Motor neuron (in vitro differentiated cells): Measurements from ENCODE around the gene APBA2. TPM values are rescaled to one million over a fixed set of nuclear protein-coding genes. Genes with fewer than 3 reads are reported as not detected.

Experiments used
- ATAC-seq, 8 experiments: fragments of 200-7000 bp; cut with Tn5 transposase; replicated peaks in 6 of 8; 2 replicates each; pipeline ENCODE4 v1.8.0; 2021; ENCODE audit warnings: mild to moderate bottlenecking in 8 of 8, moderate library complexity in 8 of 8
- H3K27ac ChIP-seq, 2 donors: fragments of 250-450 bp; sonication (Bioruptor Pico); 2 replicates each; pipeline ENCODE4 v1.9.0; 2021; ENCODE audit warnings: antibody characterized with exemption in 2 of 2, mild to moderate bottlenecking in 2 of 2, moderate library complexity in 1 of 2
- H3K4me1 ChIP-seq, 2 donors: fragments of 250-450 bp; sonication (Bioruptor Pico); replicated peaks in 1 of 2; 2 replicates each; pipeline ENCODE4 v1.6.1; 2021; ENCODE audit warnings: antibody characterized with exemption in 2 of 2, mild to moderate bottlenecking in 2 of 2, moderate library complexity in 1 of 2
- H3K4me3 ChIP-seq, 5 donors: fragments of 250-450 bp; sonication (Bioruptor Pico); 2 replicates each; pipeline ENCODE4 v1.9.0; 2021; ENCODE audit warnings: antibody characterized with exemption in 5 of 5, mild to moderate bottlenecking in 5 of 5, moderate library complexity in 4 of 5
- WGBS, 10 experiments: fragments of 450-650 bp; shearing (Covaris generic); methylation state at CpG; one replicate each; pipeline ENCODE4 v1.0.0; 2022; 5-methylcytosine and 5-hydroxymethylcytosine counted together
- in situ Hi-C, 9 experiments: fragments of 400-800 bp; cut with MboI; loops; one replicate each; pipeline ENCODE4 v1.15.0; 2021; ENCODE audit warnings: low sequenced_read_pairs in 9 of 9, low pct_unique_long_range_greater_than_20kb in 2 of 9; ENCODE audit not compliant: unreplicated experiment in 9 of 9
- total RNA-seq, 8 experiments: library from RNA; unstranded; fragments of 300-600 nt; gene quantifications; 2 replicates each; pipeline versions ENCODE4 v1.2.3 to v1.2.4, GENCODE V29; 2022

Gene APBA2
- total RNA-seq, 8 experiments from 2014 or later = 7.8 to 66.8 (median 40.0) TPM

DNA sequence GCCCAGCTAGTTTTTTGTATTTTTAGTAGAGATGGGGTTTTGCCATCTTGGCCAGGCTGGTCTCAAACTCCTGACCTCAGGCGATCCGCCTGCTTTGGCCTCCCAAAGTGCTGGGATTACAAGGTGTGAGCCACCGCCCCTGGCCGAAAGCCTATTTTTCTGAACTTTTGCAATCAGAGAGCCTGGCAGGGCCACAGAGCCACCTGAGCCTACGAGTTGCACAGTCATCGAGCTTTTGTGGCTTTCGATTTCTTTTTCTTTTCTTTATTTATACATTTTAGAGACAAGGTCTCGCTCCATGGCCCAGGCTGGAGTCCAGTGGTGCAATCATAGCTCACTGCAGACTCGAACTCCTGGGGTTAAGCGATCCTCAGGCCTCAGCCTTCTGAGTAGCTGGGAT is 243.4 kb downstream of the APBA2 start:
- H3K27ac ChIP-seq = peak overlapping the region; percentile 47 to 81
- H3K4me1 ChIP-seq = peaks cover 28 to 40% of the 10 kb centered on the region in 2 donors
- 44 to 100% (median 90%) methylated on average over 2 to 7 of the region's 10 CpGs; no CpG with 5 or more reads in 1 of the 10 experiments for WGBS, 10 experiments
- ATAC-seq = no peak
- no peak overlapping the region for H3K4me3 ChIP-seq
- in situ Hi-C loops = loop anchor here in 5 of 9 experiments (25.0 kb wide), 3 partner anchors 108 to 433 kb away; partner anchors contain the start of gene NSMCE3 (in 3 of the 5)

DNA sequence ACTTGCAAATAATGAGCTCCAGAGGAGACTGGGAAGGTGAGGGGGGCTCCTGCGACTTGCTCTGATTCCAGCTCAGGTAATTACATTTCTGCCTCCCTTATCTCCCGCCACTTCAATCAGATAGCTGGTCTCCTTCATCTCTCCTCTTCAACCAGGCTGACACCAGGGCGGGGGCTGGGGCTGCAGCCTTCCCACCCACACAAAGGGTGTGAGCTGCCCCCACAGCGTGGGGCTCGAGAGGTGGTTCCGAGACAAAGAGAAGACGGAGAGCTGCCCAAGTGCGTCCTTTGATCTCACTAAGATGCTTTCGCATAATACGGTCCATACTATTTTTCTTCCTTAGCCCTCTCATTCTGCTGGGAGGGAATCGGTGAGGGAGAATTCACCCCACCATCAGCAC is 244.2 kb downstream of the APBA2 start:
- in situ Hi-C loops = loop anchor here in 5 of 9 experiments (25.0 kb wide), 3 partner anchors 107 to 432 kb away; partner anchors contain the start of gene NSMCE3 (in 3 of the 5)
- Histone ChIP-seq H3K27ac (peak overlapping the region; percentile 47 to 81), H3K4me3 (no peak overlapping the region), H3K4me1 (peaks cover 28 to 40% of the 10 kb centered on the region in 2 donors)
- 36 to 100% (median 60%) methylated on average over 1 to 6 of the region's 11 CpGs; no CpG with 5 or more reads in 1 of the 10 experiments for WGBS, 10 experiments
- ATAC-seq = no peak

DNA sequence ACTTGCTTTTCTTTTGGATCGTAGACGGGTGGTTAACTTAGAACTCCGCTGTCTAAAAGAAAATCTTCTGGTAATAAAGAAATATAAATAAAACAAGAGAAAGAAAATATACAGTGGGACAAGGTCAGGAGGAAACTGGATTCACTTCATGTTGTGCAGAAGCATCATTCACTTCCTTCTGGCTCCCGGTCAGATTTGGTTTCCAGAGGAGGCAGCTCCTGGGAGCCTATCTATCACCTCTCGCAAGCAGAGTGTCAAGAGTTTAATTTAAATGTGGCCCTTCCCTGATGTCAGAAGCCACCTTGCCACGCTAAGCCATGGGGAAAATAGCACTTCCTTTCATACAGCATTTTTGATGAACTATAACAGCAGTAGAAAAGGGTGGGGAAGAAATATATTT is 244.7 kb downstream of the APBA2 start:
- H3K27ac ChIP-seq = peak overlapping the region; percentile 47 to 81
- no peak overlapping the region for H3K4me3 ChIP-seq
- H3K4me1 ChIP-seq = peaks cover 28 to 40% of the 10 kb centered on the region in 2 donors
- ATAC-seq = peak in 5 of 8 experiments; percentile 51 to 84 (median 81)
- in situ Hi-C loops = loop anchor here in 5 of 9 experiments (25.0 kb wide), 3 partner anchors 107 to 432 kb away; partner anchors contain the start of gene NSMCE3 (in 3 of the 5)
- WGBS, 10 experiments = 37 to 74% (median 58%) methylated on average over 1 to 6 of the region's 6 CpGs; no CpG with 5 or more reads in 3 of the 10 experiments

DNA sequence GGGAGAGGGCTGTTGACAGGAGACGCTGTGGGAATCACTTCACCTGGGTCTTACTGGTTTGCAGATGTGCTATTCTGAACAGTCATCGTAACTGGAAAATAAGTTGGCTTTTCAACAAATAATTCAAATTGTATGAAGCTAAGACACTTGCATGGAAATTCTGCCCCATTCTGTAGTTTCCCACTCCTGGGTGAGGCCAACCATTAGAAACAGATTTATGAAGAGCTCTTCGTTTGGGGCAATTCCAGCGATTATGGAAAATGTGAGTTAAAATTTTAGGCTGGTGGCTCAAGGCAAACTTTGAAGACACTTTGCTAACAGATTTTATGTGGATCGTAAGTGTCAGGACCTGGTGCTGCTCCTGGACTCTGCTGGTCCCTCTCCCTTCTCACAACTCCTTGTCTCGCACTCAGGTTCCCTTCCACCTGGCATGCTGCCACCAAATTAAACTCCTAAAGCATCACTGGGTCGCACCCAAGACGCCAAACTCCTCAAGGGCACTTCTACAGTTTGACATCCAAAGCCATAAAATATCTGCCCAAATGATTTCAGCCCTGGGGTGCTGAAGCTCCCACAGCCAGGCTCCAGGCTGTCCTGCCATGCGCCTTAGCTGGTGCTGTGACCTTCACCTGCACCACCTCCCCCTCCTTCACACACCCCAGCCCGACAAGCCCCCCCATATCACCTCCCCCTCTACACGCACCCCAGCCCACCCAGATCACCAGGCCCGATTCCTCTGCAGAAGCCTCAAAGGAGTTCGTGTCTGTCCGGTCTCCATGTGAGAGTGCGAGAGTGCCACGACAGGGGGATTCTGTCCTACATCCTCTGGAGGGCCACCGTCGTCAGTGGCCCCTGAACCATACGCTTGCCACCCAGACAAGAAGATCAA is 245.4 kb downstream of the APBA2 start:
- Histone ChIP-seq H3K27ac (no peak overlapping the region), H3K4me1 (peaks cover 28 to 40% of the 10 kb centered on the region in 2 donors), H3K4me3 (no peak overlapping the region)
- no peak for ATAC-seq
- in situ Hi-C loops = loop anchor here in 5 of 9 experiments (25.0 kb wide), 3 partner anchors 106 to 431 kb away; partner anchors contain the start of gene NSMCE3 (in 3 of the 5)
- 7 to 94% (median 79%) methylated on average over 1 to 8 of the region's 19 CpGs for WGBS, 10 experiments

GRCh38 chr15:29131840-29132420 is 246.2 kb downstream of the APBA2 start:
- in situ Hi-C loops = loop anchor here in 5 of 9 experiments (25.0 kb wide), 3 partner anchors 105 to 430 kb away; partner anchors contain the start of gene NSMCE3 (in 3 of the 5)
- Histone ChIP-seq H3K27ac (peak overlapping the region in 1 of 2 donors; percentile 48), H3K4me3 (no peak overlapping the region), H3K4me1 (peaks cover 28 to 37% of the 10 kb centered on the region in 2 donors)
- peak in 5 of 8 experiments; percentile 17 to 48 (median 26) for ATAC-seq
- 20 to 70% (median 45%) methylated on average over 1 to 4 of the region's 23 CpGs; no CpG with 5 or more reads in 6 of the 10 experiments for WGBS, 10 experiments

GRCh38 chr15:29132735-29133181 is 247.0 kb downstream of the APBA2 start:
- ATAC-seq = no peak
- Histone ChIP-seq H3K27ac (peak overlapping the region in 1 of 2 donors; percentile 48), H3K4me1 (peaks cover 28 to 33% of the 10 kb centered on the region in 2 donors), H3K4me3 (no peak overlapping the region)
- WGBS, 10 experiments = 0 to 94% (median 73%) methylated on average over 1 to 9 of the region's 14 CpGs; no CpG with 5 or more reads in 7 of the 10 experiments
- in situ Hi-C loops = loop anchor here in 5 of 9 experiments (25.0 kb wide), 3 partner anchors 105 to 430 kb away; partner anchors contain the start of gene NSMCE3 (in 3 of the 5)

GRCh38 chr15:29133321-29133720 is 247.5 kb downstream of the APBA2 start:
- peaks cover 28 to 33% of the 10 kb centered on the region in 2 donors for H3K4me1 ChIP-seq
- in situ Hi-C loops = loop anchor here in 5 of 9 experiments (25.0 kb wide), 3 partner anchors 104 to 429 kb away; partner anchors contain the start of gene NSMCE3 (in 3 of the 5)
- no peak overlapping the region for H3K27ac ChIP-seq
- no peak for ATAC-seq
- 80 to 100% (median 89%) methylated on average over 1 to 5 of the region's 8 CpGs; no CpG with 5 or more reads in 5 of the 10 experiments for WGBS, 10 experiments
- H3K4me3 ChIP-seq = no peak overlapping the region

- peak in 2 of 8 experiments; percentile 35 to 40 for ATAC-seq
- Histone ChIP-seq H3K4me1 (peaks cover 28 to 36% of the 10 kb centered on the region in 2 donors), H3K4me3 (no peak overlapping the region), H3K27ac (no peak overlapping the region)
- in situ Hi-C loops = loop anchor here in 5 of 9 experiments (25.0 kb wide), 3 partner anchors 104 to 429 kb away; partner anchors contain the start of gene NSMCE3 (in 3 of the 5)
- WGBS, 10 experiments = 0 to 100% (median 88%) methylated on average over 1 to 4 of the region's 5 CpGs; no CpG with 5 or more reads in 4 of the 10 experiments
Observed at GRCh38 chr15:29133791-29134190, 248.0 kb downstream of the APBA2 start.

DNA sequence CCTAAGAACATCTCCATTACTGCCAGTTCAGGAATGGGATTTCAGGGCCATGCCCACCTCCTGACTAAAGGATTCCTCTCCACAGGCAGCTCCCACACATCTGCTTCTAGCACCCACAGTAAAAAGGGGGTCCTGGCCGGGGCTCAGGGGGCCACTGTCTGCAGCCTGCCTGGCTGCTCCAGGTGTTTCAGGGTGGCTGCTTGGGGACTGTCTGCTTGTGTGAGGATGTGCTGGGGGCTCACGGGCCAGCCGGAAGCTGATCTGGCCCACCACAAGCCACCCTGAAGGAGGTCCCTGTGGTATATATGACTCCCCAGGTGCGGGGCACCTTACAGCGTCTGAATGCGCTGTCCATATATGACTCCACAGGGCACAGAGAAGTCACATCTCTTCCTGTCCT is 248.5 kb downstream of the APBA2 start:
- H3K4me1 ChIP-seq = peaks cover 28 to 40% of the 10 kb centered on the region in 2 donors
- WGBS, 10 experiments = 89 to 100% (median 100%) methylated on average over 1 to 3 of the region's 6 CpGs; no CpG with 5 or more reads in 5 of the 10 experiments
- no peak overlapping the region for H3K4me3 ChIP-seq
- no peak overlapping the region for H3K27ac ChIP-seq
- in situ Hi-C loops = loop anchor here in 5 of 9 experiments (25.0 kb wide), 3 partner anchors 103 to 428 kb away; partner anchors contain the start of gene NSMCE3 (in 3 of the 5)
- ATAC-seq = no peak

DNA sequence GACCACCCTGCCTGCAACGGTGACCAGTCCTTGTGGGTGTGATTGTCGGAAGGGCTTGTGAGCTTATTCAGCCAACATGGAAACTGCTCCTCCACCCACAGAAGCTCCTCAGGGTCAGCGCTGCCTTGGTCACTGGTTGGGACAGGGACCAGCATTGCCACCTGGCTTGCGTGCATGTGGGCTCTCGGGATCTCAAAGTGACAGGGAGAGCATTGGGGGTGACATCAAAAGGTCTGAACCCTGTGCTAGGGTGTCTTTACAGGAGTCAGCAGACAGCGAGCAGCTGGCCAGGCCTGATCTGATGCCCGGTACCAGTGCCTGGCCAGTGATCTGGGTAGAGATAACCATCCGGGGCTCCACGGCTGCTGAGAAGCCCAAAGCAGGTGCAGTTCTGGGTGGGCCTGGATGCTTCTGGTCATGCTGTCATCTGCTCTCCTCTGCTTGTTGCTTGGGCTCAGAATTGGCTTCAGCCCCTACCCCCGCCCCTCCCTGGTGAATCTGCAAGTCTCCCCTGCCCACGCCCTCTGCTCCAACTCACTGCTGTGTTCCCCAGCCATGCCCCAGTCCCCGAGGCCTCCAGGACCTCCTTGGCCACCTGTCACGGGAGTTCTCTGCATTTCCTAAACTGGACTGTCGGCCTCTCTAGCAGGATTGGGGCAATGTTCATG is 249.0 kb downstream of the APBA2 start:
- WGBS, 10 experiments = 0 to 100% (median 42%) methylated on average over 1 to 4 of the region's 14 CpGs; no CpG with 5 or more reads in 3 of the 10 experiments
- peak in 3 of 8 experiments; percentile 42 to 65 (median 48) for ATAC-seq
- Histone ChIP-seq H3K4me1 (peaks cover 24 to 39% of the 10 kb centered on the region in 2 donors), H3K27ac (no peak overlapping the region), H3K4me3 (no peak overlapping the region)
- in situ Hi-C loops = loop anchor here in 5 of 9 experiments (25.0 kb wide), 3 partner anchors 103 to 428 kb away; partner anchors contain the start of gene NSMCE3 (in 3 of the 5)

- H3K27ac ChIP-seq = no peak overlapping the region
- peaks cover 24 to 38% of the 10 kb centered on the region in 2 donors for H3K4me1 ChIP-seq
- in situ Hi-C loops = loop anchor here in 5 of 9 experiments (25.0 kb wide), 3 partner anchors 102 to 427 kb away; partner anchors contain the start of gene NSMCE3 (in 3 of the 5)
- H3K4me3 ChIP-seq = no peak overlapping the region
- ATAC-seq = peak in 3 of 8 experiments; percentile 42 to 74 (median 73)
- 25 to 100% (median 66%) methylated on average over 1 to 5 of the region's 6 CpGs; no CpG with 5 or more reads in 4 of the 10 experiments for WGBS, 10 experiments
Observed at GRCh38 chr15:29135309-29135657, 249.5 kb downstream of the APBA2 start.
